SU-DHL-6 (cell line): ENCODE measurements around the gene RFX4.

Source experiments
- H2AFZ ChIP-seq: fragments of 200-600 bp; sonication (generic); 2 replicates; pipeline ENCODE4 v1.6.1; 2014; ENCODE audit warnings: low read depth, mild to moderate bottlenecking, moderate library complexity, mixed read lengths, antibody characterized with exemption, low read length; ENCODE audit not compliant: severe bottlenecking
- H3F3A ChIP-seq: fragments of 200-600 bp; shearing (Covaris generic); 2 replicates; pipeline ENCODE4 v1.6.0; 2016; ENCODE audit warnings: antibody characterized with exemption, mild to moderate bottlenecking; ENCODE audit not compliant: insufficient read depth
- H3K27ac ChIP-seq: fragments of 200-600 bp; sonication (generic); 2 replicates; pipeline ENCODE4 v1.5.1; 2016; ENCODE audit warnings: low read depth, mild to moderate bottlenecking, low read length, moderate library complexity, mixed read lengths
- H3K27me3 ChIP-seq: fragments of 200-600 bp; sonication (generic), shearing (Covaris generic); 2 replicates; pipeline ENCODE4 v1.6.0; 2014; ENCODE audit warnings: mild to moderate bottlenecking, low read length
- H3K36me3 ChIP-seq: fragments of 200-600 bp; sonication (generic); 2 replicates; pipeline ENCODE4 v1.6.1; 2014; ENCODE audit warnings: mild to moderate bottlenecking, low read length, mixed read lengths
- H3K4me2 ChIP-seq: fragments of 300-600, 200-600 bp; shearing (Covaris generic), sonication (generic); 2 replicates; pipeline ENCODE4 v1.6.0; 2014; ENCODE audit warnings: low read length, low read depth, mild to moderate bottlenecking; ENCODE audit not compliant: poor library complexity, severe bottlenecking
- H3K4me3 ChIP-seq: fragments of 200-600 bp; sonication (generic); 2 replicates; pipeline ENCODE4 v1.5.1; 2014; ENCODE audit warnings: antibody characterized with exemption, low read length, mild to moderate bottlenecking, mixed read lengths; ENCODE audit not compliant: insufficient read depth, poor library complexity, severe bottlenecking
- H3K79me2 ChIP-seq: fragments of 200-600 bp; sonication (generic); 2 replicates; pipeline ENCODE4 v1.6.1; 2014; ENCODE audit warnings: mild to moderate bottlenecking, low read length, moderate library complexity; ENCODE audit not compliant: insufficient read depth
- H3K9ac ChIP-seq: fragments of 200-600 bp; sonication (generic); 2 replicates; pipeline ENCODE4 v1.7.0; 2014; ENCODE audit warnings: mild to moderate bottlenecking, low read length
- H3K9me2 ChIP-seq: fragments of 200-600 bp; sonication (generic); replicated peaks from 2 replicates; pipeline ENCODE4 v1.6.1; 2014; ENCODE audit warnings: low read length; ENCODE audit not compliant: insufficient read depth
- H3K9me3 ChIP-seq: fragments of 200-600 bp; sonication (generic); 2 replicates; pipeline ENCODE4 v1.6.1; 2014; ENCODE audit warnings: low read length, mixed read lengths; ENCODE audit not compliant: insufficient read depth
- H4K20me1 ChIP-seq: fragments of 200-600 bp; sonication (generic); 2 replicates; pipeline ENCODE4 v1.6.1; 2014; ENCODE audit warnings: low read depth, mild to moderate bottlenecking, antibody characterized with exemption, low read length, moderate library complexity, mixed read lengths
- EZH2phosphoT487 ChIP-seq: fragments of 200-600 bp; sonication (generic), shearing (Covaris generic); conservative IDR thresholded peaks from 2 replicates; pipeline ENCODE4 v1.6.1; 2018; ENCODE audit warnings: mild to moderate bottlenecking, antibody characterized with exemption, low read length, moderate library complexity, mixed read lengths
- TF ChIP-seq, protein P1 (sequence below): fragments of 200-600 bp; sonication (generic); IDR thresholded peaks from one replicate; pipeline ENCODE4 v1.5.1; 2017; ENCODE audit warnings: antibody characterized with exemption, mild to moderate bottlenecking, low read length, moderate library complexity; ENCODE audit not compliant: insufficient read depth, poor library complexity, severe bottlenecking

RFX4 gene

DNA sequence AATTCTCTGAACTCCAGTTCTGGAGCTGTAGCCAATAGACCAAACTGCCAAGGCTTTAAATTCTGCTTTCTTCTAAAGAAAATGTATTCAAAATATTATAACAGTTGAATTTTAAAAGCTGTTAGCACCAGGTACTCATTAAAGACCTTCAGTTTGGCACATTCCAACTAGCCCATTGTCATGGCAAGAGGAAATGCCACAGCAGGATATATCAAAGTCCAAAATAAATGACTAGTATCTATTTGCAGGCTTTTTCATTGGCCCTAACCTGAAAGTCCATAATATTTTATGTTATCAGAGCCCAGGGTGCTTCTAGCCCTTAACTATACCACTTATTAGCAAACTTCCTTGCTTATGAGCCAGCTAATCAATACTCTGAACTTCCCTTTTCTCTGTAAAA is 188.6 kb downstream of the RFX4 start:
- H3K27me3 ChIP-seq, result no peaks in the 10 kb centered on the region
- no peaks in the 10 kb centered on the region for H3K9me3 ChIP-seq
- H4K20me1 ChIP-seq, result no peaks in the 10 kb centered on the region
- H3K27ac ChIP-seq, result no peak overlapping the region
- H3K4me2 ChIP-seq, result no peak overlapping the region
- H3K36me3 ChIP-seq, result no peaks in the 10 kb centered on the region
- H3K9ac ChIP-seq, result no peak overlapping the region
- H2AFZ ChIP-seq, result no peak overlapping the region
- no peaks in the 10 kb centered on the region for H3F3A ChIP-seq
- no peaks in the 10 kb centered on the region for H3K79me2 ChIP-seq
- H3K9me2 ChIP-seq, result no peaks in the 10 kb centered on the region
- no peak for TF ChIP-seq EZH2phosphoT487
- no peak overlapping the region for H3K4me3 ChIP-seq

GRCh38 chr12:106773286-106774004 is 190.6 kb downstream of the RFX4 start:
- TF ChIP-seq EZH2phosphoT487, result no peak
- TF ChIP-seq, protein P1, sequence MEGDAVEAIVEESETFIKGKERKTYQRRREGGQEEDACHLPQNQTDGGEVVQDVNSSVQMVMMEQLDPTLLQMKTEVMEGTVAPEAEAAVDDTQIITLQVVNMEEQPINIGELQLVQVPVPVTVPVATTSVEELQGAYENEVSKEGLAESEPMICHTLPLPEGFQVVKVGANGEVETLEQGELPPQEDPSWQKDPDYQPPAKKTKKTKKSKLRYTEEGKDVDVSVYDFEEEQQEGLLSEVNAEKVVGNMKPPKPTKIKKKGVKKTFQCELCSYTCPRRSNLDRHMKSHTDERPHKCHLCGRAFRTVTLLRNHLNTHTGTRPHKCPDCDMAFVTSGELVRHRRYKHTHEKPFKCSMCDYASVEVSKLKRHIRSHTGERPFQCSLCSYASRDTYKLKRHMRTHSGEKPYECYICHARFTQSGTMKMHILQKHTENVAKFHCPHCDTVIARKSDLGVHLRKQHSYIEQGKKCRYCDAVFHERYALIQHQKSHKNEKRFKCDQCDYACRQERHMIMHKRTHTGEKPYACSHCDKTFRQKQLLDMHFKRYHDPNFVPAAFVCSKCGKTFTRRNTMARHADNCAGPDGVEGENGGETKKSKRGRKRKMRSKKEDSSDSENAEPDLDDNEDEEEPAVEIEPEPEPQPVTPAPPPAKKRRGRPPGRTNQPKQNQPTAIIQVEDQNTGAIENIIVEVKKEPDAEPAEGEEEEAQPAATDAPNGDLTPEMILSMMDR, result no peak
- H3K79me2 ChIP-seq, result no peaks in the 10 kb centered on the region
- no peaks in the 10 kb centered on the region for H3K9me2 ChIP-seq
- no peaks in the 10 kb centered on the region for H4K20me1 ChIP-seq
- no peak overlapping the region for H3K9ac ChIP-seq
- H3K36me3 ChIP-seq, result no peaks in the 10 kb centered on the region
- no peak overlapping the region for H3K27ac ChIP-seq
- no peak overlapping the region for H3K4me3 ChIP-seq
- no peak overlapping the region for H3K4me2 ChIP-seq
- H3F3A ChIP-seq, result no peaks in the 10 kb centered on the region
- no peak overlapping the region for H2AFZ ChIP-seq
- no peaks in the 10 kb centered on the region for H3K9me3 ChIP-seq
- H3K27me3 ChIP-seq, result no peaks in the 10 kb centered on the region

DNA sequence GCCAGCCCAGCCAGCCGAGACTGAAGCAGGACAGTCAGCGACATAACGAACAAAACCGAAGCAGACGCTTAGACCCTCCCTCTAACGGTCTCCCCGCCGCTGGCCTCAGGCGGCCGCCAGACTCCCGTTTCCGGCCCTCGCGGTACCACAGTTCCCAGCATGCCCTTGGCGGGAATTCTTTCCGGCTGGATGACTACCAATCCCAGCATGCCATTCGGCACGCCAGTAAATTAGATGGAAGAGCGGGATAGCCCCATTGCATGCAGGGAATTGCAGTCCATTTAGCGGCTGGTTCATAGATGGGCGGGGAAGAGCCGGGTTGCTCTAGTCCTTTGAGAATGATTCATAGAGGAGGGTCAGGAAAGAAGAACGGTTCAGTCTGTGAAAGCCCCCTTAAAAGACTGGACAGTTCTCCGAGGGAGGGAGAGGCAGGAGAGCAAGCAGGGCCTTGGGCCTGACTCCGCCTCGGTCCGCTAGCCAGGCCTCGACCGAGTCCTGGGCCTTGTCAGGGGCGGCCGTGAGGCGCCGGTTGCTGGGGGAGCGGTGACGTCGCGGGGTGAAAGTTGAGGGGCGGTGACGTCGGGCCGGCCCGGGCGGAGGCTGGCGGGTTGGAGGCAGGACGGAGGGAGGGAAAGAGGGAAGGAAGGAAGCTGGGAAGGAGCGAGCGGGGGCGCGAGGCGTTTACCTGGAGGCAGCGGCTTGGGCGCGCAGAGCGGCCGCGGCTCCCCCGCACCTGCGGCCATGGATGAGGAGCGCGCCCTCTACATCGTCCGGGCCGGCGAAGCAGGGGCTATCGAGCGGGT is 191.4 kb downstream of the RFX4 start, which contains the start of gene RIC8B:
RIC8B (plus strand) TSS at position 678 of the 803 bp plus-strand sequence; CDS start at position 742, 64 bp downstream.
- no peak for TF ChIP-seq EZH2phosphoT487
- TF ChIP-seq, protein P1, result no peak
- H3K4me2 ChIP-seq, result peak within 1 kb of the TSS; percentile 4
- H3K27ac ChIP-seq, result no peak within 1 kb of the TSS
- H3F3A ChIP-seq, result no peaks in the 10 kb centered on the region
- H3K79me2 ChIP-seq, result no peaks in the 10 kb centered on the region
- H3K36me3 ChIP-seq, result no peaks in the 10 kb centered on the region
- H2AFZ ChIP-seq, result no peak within 1 kb of the TSS
- no peak within 1 kb of the TSS for H3K9ac ChIP-seq
- H3K27me3 ChIP-seq, result no peaks in the 10 kb centered on the region
- H4K20me1 ChIP-seq, result no peaks in the 10 kb centered on the region
- no peak within 1 kb of the TSS for H3K4me3 ChIP-seq
- H3K9me3 ChIP-seq, result no peaks in the 10 kb centered on the region
- no peaks in the 10 kb centered on the region for H3K9me2 ChIP-seq
